Ecto neural progenitor cell (in vitro differentiated cells): ENCODE measurements around the gene MIEN1.
"Not testable (repeated sequence)": the region's sequence is repeated elsewhere in the genome, so short reads cannot be mapped to it uniquely, and the experiment has no call there.

Source experiments
- DNase-seq: peaks from one replicate; pipeline ENCODE4 v3.0.0-alpha.2; 2018; ENCODE audit warnings: low spot score

Gene MIEN1

GRCh38 chr17:39716073-39716818, 14.1 kb downstream of the MIEN1 start:
- no peak for DNase-seq

- DNase-seq: no peak
Measured at GRCh38 chr17:39715375-39716072, 14.8 kb downstream of the MIEN1 start.

GRCh38 chr17:39714234-39714633, 16.1 kb downstream of the MIEN1 start:
- no peak for DNase-seq

- no peak for DNase-seq
Measured at GRCh38 chr17:39711851-39712250, 18.5 kb downstream of the MIEN1 start.

DNA sequence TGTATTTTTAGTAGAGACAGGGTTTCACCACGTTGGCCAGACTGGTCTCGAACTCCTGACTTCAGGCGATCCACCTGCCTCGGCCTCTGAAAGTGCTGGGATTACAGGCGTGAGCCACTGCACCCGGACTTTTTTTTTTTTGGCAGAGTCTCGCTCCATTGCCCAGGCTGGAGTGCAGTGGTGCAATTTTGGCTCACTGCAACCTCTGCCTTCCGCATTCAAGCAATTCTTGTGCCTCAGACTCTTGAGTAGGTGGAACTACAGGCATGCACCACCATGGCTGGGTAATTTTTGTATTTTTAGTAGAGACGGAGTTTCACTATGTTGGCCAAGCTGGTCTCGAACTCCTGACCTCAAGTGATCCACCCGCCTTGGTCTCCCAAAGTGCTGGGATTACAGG, 19.3 kb downstream of the MIEN1 start:
- not testable (repeated sequence) for DNase-seq

GRCh38 chr17:39709998-39710964, 20.1 kb downstream of the MIEN1 start:
- no peak for DNase-seq

DNA sequence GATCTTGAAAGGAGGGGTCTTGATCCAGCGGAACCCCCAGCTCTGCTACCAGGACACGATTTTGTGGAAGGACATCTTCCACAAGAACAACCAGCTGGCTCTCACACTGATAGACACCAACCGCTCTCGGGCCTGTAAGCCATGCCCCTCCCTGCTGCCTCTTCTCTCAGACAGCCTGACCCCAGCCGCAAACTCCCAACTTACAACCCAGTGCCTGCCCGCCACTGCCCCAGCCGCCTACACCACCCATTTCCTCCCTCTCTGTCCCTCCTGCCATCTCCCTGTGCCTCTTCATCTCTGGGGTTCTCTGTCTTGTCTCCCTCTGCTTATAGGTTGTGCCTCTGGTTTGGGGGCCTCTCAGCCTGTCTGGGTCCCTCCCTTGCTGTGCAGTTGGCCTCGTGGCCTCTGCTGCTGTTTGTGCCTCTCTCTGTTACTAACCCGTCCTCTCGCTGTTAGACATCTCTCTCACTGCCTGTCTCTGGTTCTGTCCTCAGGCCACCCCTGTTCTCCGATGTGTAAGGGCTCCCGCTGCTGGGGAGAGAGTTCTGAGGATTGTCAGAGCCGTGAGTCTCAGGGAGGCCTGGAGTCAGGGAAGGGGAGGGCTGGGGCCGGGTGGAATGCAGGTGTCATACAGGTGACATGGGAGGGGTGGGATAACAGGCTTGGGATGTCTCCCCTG, 20.9 kb downstream of the MIEN1 start:
- DNase-seq: no peak

- DNase-seq: no peak
Measured at GRCh38 chr17:39706921-39707337, 23.4 kb downstream of the MIEN1 start.

DNA sequence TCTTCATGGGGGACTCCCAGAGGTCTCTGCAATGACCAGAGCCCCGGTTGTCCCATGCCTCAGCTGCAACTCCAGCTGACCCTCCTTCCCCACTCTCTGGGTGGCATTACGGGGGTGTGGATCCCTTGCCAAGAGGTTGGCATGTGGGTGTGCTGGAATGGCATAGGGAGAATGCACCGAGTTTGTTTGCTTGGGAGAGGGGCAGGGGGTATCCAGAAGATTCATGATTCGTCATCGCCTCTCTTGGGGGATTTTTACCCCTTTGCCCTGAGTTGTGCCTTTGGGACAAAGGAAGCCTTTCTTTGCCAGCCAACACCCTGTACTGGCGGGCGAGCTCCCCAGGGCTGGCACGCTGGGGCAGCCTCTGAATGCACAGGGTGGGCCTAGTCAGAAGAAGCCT, 23.9 kb downstream of the MIEN1 start:
- no peak for DNase-seq

DNA sequence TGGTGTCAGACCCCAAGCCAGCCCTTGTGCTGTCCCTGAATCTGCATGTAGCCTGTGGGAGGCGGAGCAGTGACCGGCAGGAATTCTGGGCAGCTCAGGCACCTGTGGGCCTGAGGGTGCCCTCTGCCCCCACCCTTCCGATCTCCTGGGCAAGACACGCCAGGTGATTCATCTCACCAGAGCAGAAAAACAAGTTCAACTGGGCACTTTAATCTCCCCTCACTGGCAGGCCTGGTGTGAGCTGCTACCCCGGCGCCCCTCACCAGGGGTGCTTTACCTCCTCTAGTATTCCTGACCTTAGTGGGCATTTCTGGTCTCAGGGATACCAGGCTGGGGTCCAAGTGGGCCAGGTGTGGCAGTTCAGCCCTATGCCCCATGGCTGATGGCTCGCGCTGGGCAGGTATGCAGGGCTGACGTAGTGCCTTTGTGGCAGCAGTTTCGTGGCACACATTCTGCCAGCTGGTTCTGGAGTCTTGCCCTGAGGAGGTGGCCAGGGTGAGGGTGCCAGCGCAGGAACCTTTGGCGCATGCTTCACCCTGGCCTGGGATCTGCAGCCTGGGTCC, 24.5 kb downstream of the MIEN1 start:
- no peak for DNase-seq

GRCh38 chr17:39704821-39705551, 25.3 kb downstream of the MIEN1 start:
- DNase-seq: no peak

DNA sequence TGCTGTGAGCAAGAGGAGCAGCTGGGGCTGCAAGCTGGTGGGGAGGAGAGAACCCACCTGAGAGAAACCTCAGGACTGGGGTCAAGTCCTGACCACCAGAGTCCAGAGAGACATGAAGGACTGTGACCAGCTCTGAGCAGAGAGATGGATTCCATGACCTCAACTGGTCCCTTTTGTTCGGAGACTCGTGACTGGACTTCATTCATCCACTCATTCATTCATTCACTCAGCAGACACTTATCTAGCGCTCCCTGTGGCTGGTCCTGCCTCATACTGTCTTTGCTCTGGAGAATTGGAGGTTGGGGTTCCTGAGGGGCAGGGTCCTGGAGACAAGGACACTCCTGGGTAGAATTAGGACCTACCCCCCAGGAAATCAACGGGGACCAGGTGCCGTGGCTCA, 26.4 kb downstream of the MIEN1 start:
- no peak for DNase-seq

DNA sequence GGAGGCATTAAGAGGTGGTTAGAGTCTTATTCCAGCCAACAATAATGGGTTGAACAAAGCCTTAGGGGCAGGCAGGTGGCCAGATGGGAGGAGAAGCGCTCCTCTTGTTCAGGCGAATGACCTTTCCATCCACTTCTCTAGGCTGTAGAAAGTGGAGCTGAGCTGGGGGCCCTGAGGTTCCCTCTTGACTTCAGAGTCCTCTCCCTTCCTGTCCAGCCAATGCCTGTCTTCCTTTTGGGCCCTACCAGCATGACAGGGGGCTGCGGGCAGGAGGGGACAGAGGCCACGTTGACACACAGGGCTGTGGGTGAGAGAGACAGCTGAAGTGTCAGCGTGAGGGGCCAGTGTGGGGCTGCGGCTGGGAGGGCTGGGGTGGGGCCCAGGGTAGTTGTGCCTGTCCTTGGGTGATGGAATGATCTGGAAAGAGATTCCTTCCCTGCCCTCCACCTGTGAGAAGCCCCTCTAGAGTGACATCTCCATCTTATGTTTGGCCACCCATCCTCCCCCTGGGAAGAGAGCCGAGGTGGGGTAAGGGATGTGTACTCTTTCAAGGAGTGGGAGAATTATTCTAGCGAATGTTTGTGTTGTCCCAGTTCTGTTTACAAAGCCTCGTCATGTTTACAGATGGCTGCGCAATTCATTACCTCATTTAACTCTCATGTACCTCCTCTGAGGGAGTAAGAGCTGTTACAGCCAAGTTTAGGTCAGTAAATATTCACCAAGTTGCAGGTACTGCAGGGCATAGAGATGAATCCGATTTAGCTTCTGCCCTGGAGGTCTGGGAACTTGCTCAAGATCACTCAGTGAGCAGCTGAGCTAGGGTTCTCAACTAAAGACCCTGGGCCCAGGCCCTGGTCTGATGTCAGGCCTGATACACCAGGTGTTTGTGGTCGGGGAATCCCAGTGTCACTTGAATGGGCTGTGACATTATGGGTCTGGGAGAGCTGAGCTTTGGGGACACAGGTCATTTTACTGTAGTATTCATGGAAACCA, 27.1 kb downstream of the MIEN1 start:
- no peak for DNase-seq

GRCh38 chr17:39701784-39702422, 28.4 kb downstream of the MIEN1 start:
- no peak for DNase-seq

GRCh38 chr17:39701012-39701783, 29.1 kb downstream of the MIEN1 start:
- no peak for DNase-seq

DNA sequence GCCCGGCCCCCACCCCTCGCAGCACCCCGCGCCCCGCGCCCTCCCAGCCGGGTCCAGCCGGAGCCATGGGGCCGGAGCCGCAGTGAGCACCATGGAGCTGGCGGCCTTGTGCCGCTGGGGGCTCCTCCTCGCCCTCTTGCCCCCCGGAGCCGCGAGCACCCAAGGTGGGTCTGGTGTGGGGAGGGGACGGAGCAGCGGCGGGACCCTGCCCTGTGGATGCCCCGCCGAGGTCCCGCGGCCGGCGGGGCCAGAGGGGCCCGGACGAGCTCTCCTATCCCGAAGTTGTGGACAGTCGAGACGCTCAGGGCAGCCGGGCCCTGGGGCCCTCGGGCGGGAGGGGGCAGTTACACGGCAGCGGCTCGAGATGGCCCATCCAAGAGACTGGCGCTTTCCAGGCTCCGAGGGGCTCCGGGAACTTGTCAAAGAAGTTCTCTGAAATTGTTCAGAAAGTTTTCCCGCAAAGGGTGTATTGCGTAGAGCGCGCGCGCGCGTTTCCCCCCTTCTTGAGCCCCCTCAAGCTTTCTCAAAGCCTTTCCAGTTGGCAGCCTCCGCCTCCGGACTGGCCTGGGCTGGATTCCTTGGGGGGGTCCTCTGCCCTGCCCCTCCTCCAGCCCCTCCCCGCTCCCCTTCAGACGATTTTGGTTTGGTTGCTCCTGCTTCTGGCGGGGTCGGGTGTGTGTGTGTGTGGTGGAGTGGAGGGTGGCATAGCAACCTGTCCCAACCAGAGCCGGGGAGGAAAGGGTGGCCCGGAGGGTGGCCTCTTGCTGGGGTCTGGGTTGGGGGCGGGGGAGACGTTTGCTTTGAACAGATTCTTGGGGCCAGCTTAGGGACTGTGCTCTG, 30.0 kb downstream of the MIEN1 start:
- peak; percentile 87 for DNase-seq

DNA sequence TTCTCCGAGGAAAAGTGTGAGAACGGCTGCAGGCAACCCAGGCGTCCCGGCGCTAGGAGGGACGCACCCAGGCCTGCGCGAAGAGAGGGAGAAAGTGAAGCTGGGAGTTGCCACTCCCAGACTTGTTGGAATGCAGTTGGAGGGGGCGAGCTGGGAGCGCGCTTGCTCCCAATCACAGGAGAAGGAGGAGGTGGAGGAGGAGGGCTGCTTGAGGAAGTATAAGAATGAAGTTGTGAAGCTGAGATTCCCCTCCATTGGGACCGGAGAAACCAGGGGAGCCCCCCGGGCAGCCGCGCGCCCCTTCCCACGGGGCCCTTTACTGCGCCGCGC, 30.5 kb downstream of the MIEN1 start, which contains the start of gene ERBB2:
ERBB2 (plus strand) TSS at position 247 of the 330 bp plus-strand sequence. CDS start 175 bp downstream, outside the sequence.
- no peak for DNase-seq
